Tibial nerve (tissue), 4 donors: ENCODE measurements around the gene TUBB4B.

Source experiments
- CTCF ChIP-seq, 5 experiments: fragments of 200-600 bp in 3 of 5; fragments of 450-650 bp in 2 of 5; sonication (generic) in 3 of 5; IDR thresholded peaks; one replicate each; pipeline ENCODE4 v1.5.1; 2016 to 2019; ENCODE audit warnings: antibody characterized with exemption in 5 of 5, mild to moderate bottlenecking in 3 of 5, moderate library complexity in 2 of 5
- EP300 ChIP-seq, 2 donors: sonication (generic); formaldehyde crosslinking; IDR thresholded peaks; one replicate each; pipeline ENCODE4 v1.6.1; 2017; ENCODE audit warnings: antibody characterized with exemption in 2 of 2, mild to moderate bottlenecking in 1 of 2
- POLR2A ChIP-seq, 2 donors: fragments of 450-650 bp; IDR thresholded peaks; one replicate each; pipeline ENCODE4 v1.6.1; 2017; ENCODE audit warnings: antibody characterized with exemption in 2 of 2, mild to moderate bottlenecking in 2 of 2, moderate library complexity in 2 of 2

- no peak for TF ChIP-seq POLR2A (IDR thresholded peaks at IDR 0.05)
- TF ChIP-seq CTCF (IDR thresholded peaks at IDR 0.05) = no peak
- no peak for TF ChIP-seq EP300 (IDR thresholded peaks at IDR 0.05)
These were observed 11.0 kb upstream of the TUBB4B start for GRCh38 chr9:137229903-137230704.
